Tibial artery (tissue), 4 donors: Measurements from ENCODE around the gene ANKRD22.

ENCODE experiments used
- DNase-seq, 2 donors: peaks; one replicate each; pipeline ENCODE4 v3.0.0-alpha.2; 2019
- H3K27ac ChIP-seq, 2 donors: fragments of 200-600 bp; sonication (generic) in 1 of 2; 1 replicate in 1 of 2; 2 replicates in 1 of 2; pipeline ENCODE4 v1.5.1; 2018 to 2019; ENCODE audit warnings: mild to moderate bottlenecking in 1 of 2
- H3K27me3 ChIP-seq, 2 donors: fragments of 200-600 bp; sonication (generic) in 1 of 2; one replicate each; pipeline versions ENCODE4 v1.5.1 to v1.6.0; 2016 to 2019
- H3K36me3 ChIP-seq, 3 donors: fragments of 200-600 bp; sonication (generic) in 2 of 3; one replicate each; pipeline ENCODE4 v1.5.1; 2016 to 2019; ENCODE audit warnings: mild to moderate bottlenecking in 2 of 3
- H3K4me1 ChIP-seq, 4 donors: fragments of 200-600 bp; sonication (generic) in 2 of 4; 1 replicate in 3 of 4; 2 replicates in 1 of 4; pipeline ENCODE4 v1.5.1; 2016 to 2019
- H3K4me3 ChIP-seq, 2 donors: fragments of 200-600 bp; sonication (generic) in 1 of 2; 1 replicate in 1 of 2; 2 replicates in 1 of 2; pipeline ENCODE4 v1.5.1; 2018 to 2019; ENCODE audit warnings: mild to moderate bottlenecking in 2 of 2
- H3K9me3 ChIP-seq, 3 donors: fragments of 200-600 bp; sonication (generic) in 1 of 3; one replicate each; pipeline ENCODE4 v1.5.1; 2016 to 2019
- intact Hi-C: fragments of 100-400 bp; cut with DNase I; formaldehyde crosslinking; loops from one replicate; pipeline ENCODE4 v1.15.0; 2023; ENCODE audit warnings: low total_unique reads
- TF ChIP-seq, protein P1 (sequence below), 2 experiments: fragments of 200-600 bp in 1 of 2; fragments of 450-650 bp in 1 of 2; IDR thresholded peaks; one replicate each; pipeline ENCODE4 v1.5.1; 2017 to 2019; ENCODE audit warnings: antibody characterized with exemption in 2 of 2, mild to moderate bottlenecking in 1 of 2, moderate library complexity in 1 of 2

Gene ANKRD22

DNA sequence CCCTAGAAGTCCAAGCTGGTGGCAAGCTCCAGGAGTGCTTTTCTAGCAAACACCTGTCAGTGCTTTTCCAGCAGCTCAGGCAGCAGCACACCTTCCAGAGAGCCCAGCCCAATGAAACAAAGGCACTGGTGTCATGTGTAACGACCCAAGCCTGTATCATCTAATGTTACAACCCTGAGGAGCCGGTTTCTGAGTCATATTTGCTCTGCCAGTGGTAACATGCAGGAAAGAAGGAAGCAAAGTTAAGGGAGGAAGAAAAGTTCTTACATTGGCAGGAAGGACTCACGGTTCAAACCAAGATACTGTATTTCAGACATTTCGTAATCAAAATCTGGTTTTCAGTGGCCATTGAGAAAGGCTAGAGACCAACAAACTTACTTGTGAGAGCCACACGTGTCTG, at the start of gene ANKRD22:
TSS of gene ANKRD22 (minus strand) at position 139 of the 400 bp plus-strand sequence. CDS start 237 bp downstream, outside the sequence.
- no peaks in the 10 kb centered on the region for H3K36me3 ChIP-seq
- TF ChIP-seq, protein P1, sequence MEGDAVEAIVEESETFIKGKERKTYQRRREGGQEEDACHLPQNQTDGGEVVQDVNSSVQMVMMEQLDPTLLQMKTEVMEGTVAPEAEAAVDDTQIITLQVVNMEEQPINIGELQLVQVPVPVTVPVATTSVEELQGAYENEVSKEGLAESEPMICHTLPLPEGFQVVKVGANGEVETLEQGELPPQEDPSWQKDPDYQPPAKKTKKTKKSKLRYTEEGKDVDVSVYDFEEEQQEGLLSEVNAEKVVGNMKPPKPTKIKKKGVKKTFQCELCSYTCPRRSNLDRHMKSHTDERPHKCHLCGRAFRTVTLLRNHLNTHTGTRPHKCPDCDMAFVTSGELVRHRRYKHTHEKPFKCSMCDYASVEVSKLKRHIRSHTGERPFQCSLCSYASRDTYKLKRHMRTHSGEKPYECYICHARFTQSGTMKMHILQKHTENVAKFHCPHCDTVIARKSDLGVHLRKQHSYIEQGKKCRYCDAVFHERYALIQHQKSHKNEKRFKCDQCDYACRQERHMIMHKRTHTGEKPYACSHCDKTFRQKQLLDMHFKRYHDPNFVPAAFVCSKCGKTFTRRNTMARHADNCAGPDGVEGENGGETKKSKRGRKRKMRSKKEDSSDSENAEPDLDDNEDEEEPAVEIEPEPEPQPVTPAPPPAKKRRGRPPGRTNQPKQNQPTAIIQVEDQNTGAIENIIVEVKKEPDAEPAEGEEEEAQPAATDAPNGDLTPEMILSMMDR (IDR thresholded peaks at IDR 0.05) = no peak
- H3K27ac ChIP-seq = no peak within 1 kb of the TSS
- intact Hi-C loops = no loop called here
- H3K9me3 ChIP-seq = no peaks in the 10 kb centered on the region
- no peak for DNase-seq
- H3K4me3 ChIP-seq = no peak within 1 kb of the TSS
- no peaks in the 10 kb centered on the region for H3K4me1 ChIP-seq
- no peaks in the 10 kb centered on the region for H3K27me3 ChIP-seq

DNA sequence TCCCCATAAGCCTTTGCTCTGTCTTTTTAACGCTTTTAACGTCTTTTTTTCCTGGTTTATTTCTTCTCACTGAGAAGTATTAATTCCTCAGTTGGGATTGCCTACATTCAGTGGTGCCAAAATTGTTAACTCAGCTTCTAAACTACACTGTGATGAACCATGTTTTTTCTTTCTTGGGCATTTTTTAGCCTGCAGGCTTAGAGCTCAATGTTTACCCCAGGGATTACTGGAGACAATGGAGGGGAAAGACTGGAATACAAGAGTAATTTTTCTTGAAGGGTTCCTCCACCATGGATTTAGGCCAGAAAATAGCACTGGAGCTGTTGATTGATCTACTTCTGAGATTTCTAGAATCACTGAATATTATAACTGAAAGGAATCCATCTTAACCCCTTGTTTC, 48.2 kb upstream of the ANKRD22 start:
- H3K36me3 ChIP-seq = peaks cover 0 to 3% (median 0%) of the 10 kb centered on the region in 3 donors
- H3K9me3 ChIP-seq = no peaks in the 10 kb centered on the region
- TF ChIP-seq, protein P1 (IDR thresholded peaks at IDR 0.05) = no peak
- no peak for DNase-seq
- H3K4me1 ChIP-seq = no peaks in the 10 kb centered on the region
- no peaks in the 10 kb centered on the region for H3K27me3 ChIP-seq
- H3K27ac ChIP-seq = no peak overlapping the region
- intact Hi-C loops = no loop called here
- no peak overlapping the region for H3K4me3 ChIP-seq

DNA sequence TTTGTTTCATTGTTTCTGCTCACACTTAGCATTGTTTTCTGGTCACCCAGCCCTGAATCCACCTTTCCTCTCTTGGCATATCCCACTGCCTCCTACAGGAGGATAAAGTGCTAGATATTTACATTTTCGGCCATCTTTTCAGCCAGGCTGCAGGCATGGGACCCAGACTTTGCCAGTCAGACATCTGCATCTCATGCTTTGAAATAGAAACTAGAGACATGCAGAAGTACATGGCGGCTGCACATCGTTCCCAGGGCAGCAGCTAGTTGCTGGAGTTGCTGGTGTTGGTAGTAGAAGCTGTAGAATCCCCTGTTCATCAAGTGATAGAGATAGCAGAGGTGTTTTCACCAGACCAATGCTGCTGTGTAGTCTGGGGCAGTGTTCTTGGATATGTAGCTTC, 47.1 kb upstream of the ANKRD22 start:
- DNase-seq = no peak
- TF ChIP-seq, protein P1 (IDR thresholded peaks at IDR 0.05) = no peak
- Histone ChIP-seq H3K4me3 (no peak overlapping the region), H3K36me3 (peaks cover 0 to 3% (median 0%) of the 10 kb centered on the region in 3 donors), H3K9me3 (no peaks in the 10 kb centered on the region), H3K27ac (no peak overlapping the region), H3K4me1 (no peaks in the 10 kb centered on the region), H3K27me3 (no peaks in the 10 kb centered on the region)
- intact Hi-C loops = no loop called here

DNA sequence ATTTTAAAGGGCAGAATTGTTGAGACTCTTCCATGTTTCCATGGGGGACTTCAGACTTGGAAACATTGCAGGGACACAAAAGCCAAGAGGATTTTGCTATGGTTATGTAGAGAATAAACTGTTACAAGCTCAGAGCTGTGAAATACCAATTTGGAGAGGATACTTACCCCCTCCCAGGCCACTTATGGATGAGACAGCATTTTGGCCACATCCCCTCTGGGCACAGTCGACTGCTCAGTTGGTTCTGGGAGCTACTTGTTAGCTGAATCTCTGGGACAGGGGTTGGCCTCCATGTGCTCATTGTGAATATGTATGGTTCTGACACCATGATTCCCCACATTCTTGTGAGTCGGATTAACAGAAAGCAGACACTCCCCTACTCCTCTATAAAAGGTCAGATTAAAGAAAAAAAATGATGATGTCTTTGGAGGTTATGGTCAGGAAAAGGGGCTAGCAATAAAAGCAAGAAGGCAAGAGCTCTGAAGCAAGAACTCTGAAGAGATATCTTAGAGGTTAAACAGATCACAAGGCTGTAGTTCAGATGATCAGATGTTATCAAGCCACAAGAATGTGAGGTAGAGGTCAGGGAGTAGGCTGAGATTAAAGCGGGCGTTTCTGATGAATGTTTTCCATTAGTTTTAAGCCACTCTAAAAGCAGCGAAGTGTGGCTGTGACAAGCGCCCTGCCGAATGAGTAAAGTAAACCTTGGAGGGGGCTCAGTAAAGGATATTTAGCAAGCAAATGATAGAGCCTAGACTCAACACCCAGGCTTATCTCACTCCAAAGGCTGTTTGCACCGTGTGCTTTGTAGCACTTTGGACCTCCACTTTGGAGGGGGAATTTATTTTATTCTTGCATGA, 45.6 kb upstream of the ANKRD22 start:
- TF ChIP-seq, protein P1 (IDR thresholded peaks at IDR 0.05) = no peak
- Histone ChIP-seq H3K4me3 (no peak overlapping the region), H3K9me3 (no peaks in the 10 kb centered on the region), H3K27me3 (no peaks in the 10 kb centered on the region), H3K36me3 (peaks cover 0 to 1% (median 0%) of the 10 kb centered on the region in 3 donors), H3K4me1 (no peaks in the 10 kb centered on the region), H3K27ac (peak overlapping the region in 1 of 2 donors; percentile 11)
- no peak for DNase-seq
- intact Hi-C loops = no loop called here

DNA sequence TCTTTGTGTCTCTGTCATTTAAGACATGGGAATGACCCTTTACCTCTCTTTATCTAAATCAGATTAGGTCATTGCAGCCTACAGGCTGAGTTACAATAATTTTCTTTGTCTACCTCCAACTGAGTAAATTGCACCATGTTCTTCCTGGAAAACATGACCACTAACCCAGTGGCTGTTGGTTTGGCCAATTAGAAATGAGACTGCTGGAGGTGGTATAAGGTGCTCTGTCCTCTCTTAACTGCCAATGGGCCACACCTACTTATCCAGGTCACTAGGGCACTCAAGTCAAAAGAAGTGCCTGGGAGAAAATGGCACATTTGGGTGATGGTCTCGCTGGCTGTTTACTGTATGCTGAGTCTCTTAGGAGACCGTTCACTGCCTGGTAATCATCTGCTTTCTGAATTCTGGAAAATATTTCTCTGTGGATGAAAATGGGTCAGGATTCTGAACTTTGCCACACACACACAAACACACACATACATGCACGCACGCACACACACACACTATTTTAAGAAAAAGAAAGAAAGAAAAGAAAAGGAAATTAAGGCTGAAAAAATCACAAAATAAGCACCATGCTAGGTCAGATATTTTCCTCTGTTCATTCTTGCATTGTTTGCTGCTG, 44.8 kb upstream of the ANKRD22 start:
- H3K9me3 ChIP-seq = no peaks in the 10 kb centered on the region
- H3K4me1 ChIP-seq = no peaks in the 10 kb centered on the region
- TF ChIP-seq, protein P1 (IDR thresholded peaks at IDR 0.05) = no peak
- no peak for DNase-seq
- H3K27me3 ChIP-seq = no peaks in the 10 kb centered on the region
- H3K27ac ChIP-seq = no peak overlapping the region
- intact Hi-C loops = no loop called here
- no peaks in the 10 kb centered on the region for H3K36me3 ChIP-seq
- no peak overlapping the region for H3K4me3 ChIP-seq
